HG03025 (cell line): ENCODE results near the gene TRIM48.
"Not testable (repeated sequence)": the region's sequence is repeated elsewhere in the genome, so short reads cannot be mapped to it uniquely, and the experiment has no call there.

Source experiments
- ATAC-seq: cut with Tn5 transposase; IDR thresholded peaks from one replicate; pipeline ENCODE4 v1.9.1; 2021; ENCODE audit warnings: mild to moderate bottlenecking, moderate library complexity; ENCODE audit not compliant: unreplicated experiment, low FRiP score

TRIM48 gene

GRCh38 chr11:55261855-55262254, at the start of gene TRIM48:
Gene TRIM48, plus strand, starts transcription at chr11:55262155. Its CDS starts 113 bp downstream, at chr11:55262268.
- ATAC-seq, result not testable (repeated sequence)

GRCh38 chr11:55238316-55238715, 23.6 kb upstream of the TRIM48 start:
- not testable (repeated sequence) for ATAC-seq

GRCh38 chr11:55263081-55263480, 1.1 kb downstream of the TRIM48 start:
- no peak for ATAC-seq
